CD14-positive monocyte (primary cell): ENCODE data around the gene GNG13. TPM values are rescaled to one million over a fixed set of nuclear protein-coding genes. Genes with fewer than 3 reads are reported as not detected.

Source experiments
- DNase-seq, 3 donors: peaks; one replicate each; pipeline ENCODE4 v3.0.0-alpha.2; 2011 to 2022
- H2AFZ ChIP-seq: 2 replicates; pipeline ENCODE4 v1.6.0; 2012; ENCODE audit warnings: mild to moderate bottlenecking, low read depth, low read length, inconsistent platforms; ENCODE audit not compliant: insufficient read depth, poor library complexity, severe bottlenecking
- H3K27ac ChIP-seq, 2 donors: 1 replicate in 1 of 2; 2 replicates in 1 of 2; pipeline ENCODE4 v1.5.1; 2012 to 2013; ENCODE audit warnings: low read length in 2 of 2, control low read depth in 1 of 2, inconsistent platforms in 1 of 2, low read depth in 1 of 2, mild to moderate bottlenecking in 1 of 2
- H3K27me3 ChIP-seq, 2 donors: one replicate each; pipeline versions ENCODE4 v1.6.0 to v1.6.1; 2011 to 2013; ENCODE audit warnings: low read length in 2 of 2; ENCODE audit not compliant: control insufficient read depth in 2 of 2, insufficient read depth in 2 of 2
- H3K36me3 ChIP-seq, 2 donors: replicated peaks in 1 of 2; 1 replicate in 1 of 2; 2 replicates in 1 of 2; pipeline versions ENCODE4 v1.5.1 to v1.6.1; 2012 to 2013; ENCODE audit warnings: low read length in 2 of 2, control low read depth in 1 of 2, inconsistent platforms in 1 of 2, mild to moderate bottlenecking in 1 of 2; ENCODE audit not compliant: insufficient read depth in 2 of 2, control insufficient read depth in 1 of 2
- H3K4me1 ChIP-seq, 2 donors: 1 replicate in 1 of 2; 2 replicates in 1 of 2; pipeline versions ENCODE4 v1.5.1 to v1.6.1; 2012 to 2013; ENCODE audit warnings: low read length in 2 of 2, control low read depth in 1 of 2, inconsistent platforms in 1 of 2, mild to moderate bottlenecking in 1 of 2, moderate library complexity in 1 of 2; ENCODE audit not compliant: insufficient read depth in 2 of 2, control insufficient read depth in 1 of 2
- H3K4me2 ChIP-seq: replicated peaks from 2 replicates; pipeline ENCODE3; 2012; ENCODE audit warnings: low read length, moderate library complexity, mild to moderate bottlenecking; ENCODE audit not compliant: poor library complexity, severe bottlenecking; ENCODE audit errors: extremely low read depth
- H3K4me3 ChIP-seq, 3 experiments: fragments of 200-600 bp in 1 of 3; sonication (generic) in 1 of 3; replicated peaks in 1 of 3; 1 replicate in 2 of 3; 2 replicates in 1 of 3; pipeline ENCODE4 v1.5.1; 2011 to 2013; ENCODE audit warnings: low read length in 3 of 3, mild to moderate bottlenecking in 3 of 3, control low read depth in 2 of 3, low read depth in 2 of 3, inconsistent platforms in 1 of 3, moderate library complexity in 1 of 3
- H3K79me2 ChIP-seq: 2 replicates; pipeline ENCODE4 v1.6.0; 2012; ENCODE audit warnings: mild to moderate bottlenecking, control low read depth, inconsistent platforms, low read length, moderate library complexity; ENCODE audit not compliant: insufficient read depth
- H3K9ac ChIP-seq: 2 replicates; pipeline ENCODE4 v1.6.0; 2017; ENCODE audit warnings: low read length, mild to moderate bottlenecking; ENCODE audit not compliant: insufficient read depth, poor library complexity, severe bottlenecking
- H3K9me3 ChIP-seq, 2 donors: replicated peaks in 1 of 2; 1 replicate in 1 of 2; 2 replicates in 1 of 2; pipeline versions ENCODE4 v1.5.1 to v1.6.1; 2012 to 2013; ENCODE audit warnings: low read length in 2 of 2, control low read depth in 1 of 2; ENCODE audit not compliant: control insufficient read depth in 1 of 2, insufficient read depth in 1 of 2
- H4K20me1 ChIP-seq: 2 replicates; pipeline ENCODE4 v1.6.0; 2012; ENCODE audit warnings: mild to moderate bottlenecking, low read length, control low read depth, moderate library complexity; ENCODE audit not compliant: insufficient read depth
- H3K27ac Mint-ChIP-seq, 7 donors: one replicate each; pipeline ENCODE4 v1.8.0; 2020; ENCODE audit warnings: mild to moderate bottlenecking in 7 of 7, mixed read lengths in 7 of 7, moderate library complexity in 6 of 7, inconsistent platforms in 2 of 7
- H3K27me3 Mint-ChIP-seq, 3 donors: one replicate each; pipeline ENCODE4 v1.8.0; 2021 to 2022; ENCODE audit warnings: low read depth in 3 of 3, mild to moderate bottlenecking in 3 of 3, mixed read lengths in 3 of 3, moderate library complexity in 3 of 3, inconsistent platforms in 1 of 3
- H3K36me3 Mint-ChIP-seq, 2 donors: one replicate each; pipeline ENCODE4 v1.8.0; 2020; ENCODE audit warnings: mixed read lengths in 2 of 2, inconsistent platforms in 1 of 2, mild to moderate bottlenecking in 1 of 2
- H3K4me1 Mint-ChIP-seq: one replicate; pipeline ENCODE4 v1.8.0; 2020; ENCODE audit warnings: mild to moderate bottlenecking, mixed read lengths
- H3K4me3 Mint-ChIP-seq, 2 donors: one replicate each; pipeline ENCODE4 v1.8.0; 2020; ENCODE audit warnings: mild to moderate bottlenecking in 2 of 2, mixed read lengths in 2 of 2, moderate library complexity in 1 of 2
- H3K9me3 Mint-ChIP-seq, 7 donors: one replicate each; pipeline ENCODE4 v1.8.0; 2020 to 2022; ENCODE audit warnings: mixed read lengths in 7 of 7, mild to moderate bottlenecking in 6 of 7, moderate library complexity in 6 of 7, inconsistent platforms in 2 of 7
- CTCF ChIP-seq: fragments of 200-600 bp; IDR thresholded peaks from one replicate; pipeline ENCODE4 v1.8.0; 2022; ENCODE audit warnings: antibody characterized with exemption, mild to moderate bottlenecking
- WGBS: methylation state at CpG from one replicate; pipeline ENCODE4 v1.1.5; 2013; ENCODE audit warnings: missing lambda C conversion rate; ENCODE audit not compliant: insufficient coverage; 5-methylcytosine and 5-hydroxymethylcytosine counted together
- intact Hi-C, 2 donors: fragments of 100-400 bp; cut with micrococcal nuclease; formaldehyde crosslinking; loops; one replicate each; pipeline versions ENCODE4 v1.15.0 to v1.15.1; 2023
- polyA plus RNA-seq, 3 donors: library from polyadenylated mRNA; depleted of rRNA in 1 of 3; unstranded in 2 of 3; stranded (reverse) in 1 of 3; fragments of 300-500 nt in 2 of 3; fragments of >200 nt in 1 of 3; fragmentation: Illumina TruSeq in 2 of 3; gene quantifications; 1 replicate in 2 of 3; 2 replicates in 1 of 3; pipeline ENCODE4 v1.2.3, GENCODE V29; 2012 to 2021

The GNG13 gene
- polyA plus RNA-seq, 3 donors, result not detected

GRCh38 chr16:840561-841454, 40.3 kb upstream of the GNG13 start:
- H3K27me3 Mint-ChIP-seq, result peaks cover 2 to 9% (median 2%) of the 10 kb centered on the region in 3 donors
- Histone ChIP-seq H3K27ac (no peak overlapping the region), H3K27me3 (no peaks in the 10 kb centered on the region), H3K4me2 (no peak overlapping the region), H3K36me3 (no peaks in the 10 kb centered on the region), H3K4me3 (no peak overlapping the region), H3K79me2 (no peaks in the 10 kb centered on the region), H3K9me3 (peaks cover 16 to 20% of the 10 kb centered on the region in 2 donors), H2AFZ (no peak overlapping the region), H4K20me1 (no peaks in the 10 kb centered on the region), H3K4me1 (no peaks in the 10 kb centered on the region), H3K9ac (no peak overlapping the region)
- peaks cover 22 to 34% (median 30%) of the 10 kb centered on the region in 7 donors for H3K9me3 Mint-ChIP-seq
- H3K4me3 Mint-ChIP-seq, result no peak overlapping the region
- WGBS, result 95% methylated on average over 25 of the region's 34 CpGs
- intact Hi-C loops, result no loop called here
- no peak overlapping the region for H3K27ac Mint-ChIP-seq
- H3K36me3 Mint-ChIP-seq, result no peaks in the 10 kb centered on the region
- no peak for TF ChIP-seq CTCF
- DNase-seq, result no peak
- no peaks in the 10 kb centered on the region for H3K4me1 Mint-ChIP-seq

- no peak overlapping the region for H3K27ac Mint-ChIP-seq
- DNase-seq, result no peak
- WGBS, result 90% methylated on average over 22 of the region's 24 CpGs
These were observed 39.3 kb upstream of the GNG13 start for GRCh38 chr16:839643-840408.

More at GRCh38 chr16:839643-840408, 39.3 kb upstream of the GNG13 start:
- H3K36me3 ChIP-seq, result no peaks in the 10 kb centered on the region
- H4K20me1 ChIP-seq, result no peaks in the 10 kb centered on the region
- Mint-ChIP-seq H3K27me3 (peaks cover 2 to 7% (median 4%) of the 10 kb centered on the region in 3 donors), H3K36me3 (no peaks in the 10 kb centered on the region), H3K4me3 (no peak overlapping the region), H3K9me3 (peaks cover 25 to 36% (median 32%) of the 10 kb centered on the region in 7 donors), H3K4me1 (no peaks in the 10 kb centered on the region)
- intact Hi-C loops, result no loop called here
- H3K9me3 ChIP-seq, result peaks cover 22 to 30% of the 10 kb centered on the region in 2 donors
- no peak overlapping the region for H3K27ac ChIP-seq
- H3K4me1 ChIP-seq, result no peaks in the 10 kb centered on the region
- H3K4me3 ChIP-seq, result no peak overlapping the region
- no peak overlapping the region for H2AFZ ChIP-seq
- no peak for TF ChIP-seq CTCF
- no peaks in the 10 kb centered on the region for H3K79me2 ChIP-seq
- H3K27me3 ChIP-seq, result no peaks in the 10 kb centered on the region
- no peak overlapping the region for H3K4me2 ChIP-seq
- no peak overlapping the region for H3K9ac ChIP-seq
